Measurements from ENCODE around the gene SCN1B.

Gene SCN1B

DNA sequence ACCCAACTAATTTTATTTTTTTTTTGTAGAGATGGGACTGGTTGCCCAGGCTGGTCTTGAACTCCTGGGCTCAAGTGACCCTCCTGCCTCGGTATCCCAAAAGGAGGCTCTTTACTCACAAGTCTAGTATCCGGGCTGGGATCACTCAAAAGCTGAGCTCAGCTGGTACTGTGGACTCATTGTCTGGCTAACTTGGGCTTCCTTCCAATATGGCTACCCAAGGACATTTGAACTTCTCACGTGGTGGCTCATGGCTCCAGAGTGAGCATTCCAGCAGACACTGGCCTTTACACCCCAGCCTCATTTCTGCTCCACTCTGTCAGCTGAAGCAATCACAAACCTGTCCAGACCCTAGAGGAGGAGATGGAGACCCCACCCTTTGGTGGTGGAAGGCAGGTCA, 40.2 kb downstream of the SCN1B start:
- no peak overlapping the region for H3K4me3 ChIP-seq (replicated peaks; ENCODE audit: low read depth, low read length)
- TF ChIP-seq, protein P1, sequence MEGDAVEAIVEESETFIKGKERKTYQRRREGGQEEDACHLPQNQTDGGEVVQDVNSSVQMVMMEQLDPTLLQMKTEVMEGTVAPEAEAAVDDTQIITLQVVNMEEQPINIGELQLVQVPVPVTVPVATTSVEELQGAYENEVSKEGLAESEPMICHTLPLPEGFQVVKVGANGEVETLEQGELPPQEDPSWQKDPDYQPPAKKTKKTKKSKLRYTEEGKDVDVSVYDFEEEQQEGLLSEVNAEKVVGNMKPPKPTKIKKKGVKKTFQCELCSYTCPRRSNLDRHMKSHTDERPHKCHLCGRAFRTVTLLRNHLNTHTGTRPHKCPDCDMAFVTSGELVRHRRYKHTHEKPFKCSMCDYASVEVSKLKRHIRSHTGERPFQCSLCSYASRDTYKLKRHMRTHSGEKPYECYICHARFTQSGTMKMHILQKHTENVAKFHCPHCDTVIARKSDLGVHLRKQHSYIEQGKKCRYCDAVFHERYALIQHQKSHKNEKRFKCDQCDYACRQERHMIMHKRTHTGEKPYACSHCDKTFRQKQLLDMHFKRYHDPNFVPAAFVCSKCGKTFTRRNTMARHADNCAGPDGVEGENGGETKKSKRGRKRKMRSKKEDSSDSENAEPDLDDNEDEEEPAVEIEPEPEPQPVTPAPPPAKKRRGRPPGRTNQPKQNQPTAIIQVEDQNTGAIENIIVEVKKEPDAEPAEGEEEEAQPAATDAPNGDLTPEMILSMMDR (IDR thresholded peaks at IDR 0.05; ENCODE audit: low read length, missing control alignments): no peak
- no peak for DNase-seq (ENCODE audit: low read depth)

DNA sequence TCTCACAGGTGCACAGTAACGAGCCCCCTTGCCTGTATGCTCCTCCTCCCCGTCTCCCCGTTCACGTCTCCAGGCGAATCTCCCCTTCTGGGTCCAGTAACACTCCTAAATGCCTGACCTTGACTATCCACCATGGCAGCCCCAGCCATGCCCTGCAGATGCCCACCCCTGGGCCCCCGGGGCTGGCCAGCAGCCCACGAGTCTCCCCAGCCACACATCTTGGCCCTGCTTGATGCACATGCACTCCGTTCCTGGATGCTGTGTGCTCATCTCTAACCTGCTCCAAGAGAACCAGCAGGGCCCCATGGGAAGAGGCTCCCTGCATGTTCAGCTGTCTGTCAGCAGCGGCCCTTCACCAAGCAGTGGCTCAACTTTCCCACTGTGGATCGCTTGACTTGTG, 43.2 kb downstream of the SCN1B start:
- no peak overlapping the region for H3K4me3 ChIP-seq (replicated peaks; ENCODE audit: low read depth, low read length)
- no peak for DNase-seq (ENCODE audit: low read depth)
- TF ChIP-seq, protein P1 (IDR thresholded peaks at IDR 0.05; ENCODE audit: low read length, missing control alignments): no peak

DNA sequence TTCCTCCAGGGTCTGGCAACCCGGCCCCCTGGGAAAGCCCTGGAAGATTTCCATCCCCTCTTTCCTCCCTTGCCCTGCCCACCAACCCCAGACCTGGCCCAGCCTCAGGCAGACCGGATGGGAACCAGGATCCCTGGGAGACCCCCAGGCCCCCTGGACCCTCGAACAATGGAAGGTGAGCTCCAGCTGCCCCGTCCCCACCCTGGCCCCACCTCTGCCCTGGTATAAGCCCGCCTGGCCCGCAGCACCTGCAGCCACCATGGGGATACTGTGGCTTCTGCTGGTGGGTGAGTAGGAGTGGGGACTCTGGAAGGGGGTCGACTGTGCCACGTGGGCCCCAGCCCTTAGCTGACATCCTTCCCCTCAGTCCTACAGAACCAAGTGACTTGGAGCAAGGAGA, 43.7 kb downstream of the SCN1B start:
- DNase-seq (ENCODE audit: low read depth): no peak
- TF ChIP-seq, protein P1 (IDR thresholded peaks at IDR 0.05; ENCODE audit: low read length, missing control alignments): no peak
- no peak overlapping the region for H3K4me3 ChIP-seq (replicated peaks; ENCODE audit: low read depth, low read length)

DNA sequence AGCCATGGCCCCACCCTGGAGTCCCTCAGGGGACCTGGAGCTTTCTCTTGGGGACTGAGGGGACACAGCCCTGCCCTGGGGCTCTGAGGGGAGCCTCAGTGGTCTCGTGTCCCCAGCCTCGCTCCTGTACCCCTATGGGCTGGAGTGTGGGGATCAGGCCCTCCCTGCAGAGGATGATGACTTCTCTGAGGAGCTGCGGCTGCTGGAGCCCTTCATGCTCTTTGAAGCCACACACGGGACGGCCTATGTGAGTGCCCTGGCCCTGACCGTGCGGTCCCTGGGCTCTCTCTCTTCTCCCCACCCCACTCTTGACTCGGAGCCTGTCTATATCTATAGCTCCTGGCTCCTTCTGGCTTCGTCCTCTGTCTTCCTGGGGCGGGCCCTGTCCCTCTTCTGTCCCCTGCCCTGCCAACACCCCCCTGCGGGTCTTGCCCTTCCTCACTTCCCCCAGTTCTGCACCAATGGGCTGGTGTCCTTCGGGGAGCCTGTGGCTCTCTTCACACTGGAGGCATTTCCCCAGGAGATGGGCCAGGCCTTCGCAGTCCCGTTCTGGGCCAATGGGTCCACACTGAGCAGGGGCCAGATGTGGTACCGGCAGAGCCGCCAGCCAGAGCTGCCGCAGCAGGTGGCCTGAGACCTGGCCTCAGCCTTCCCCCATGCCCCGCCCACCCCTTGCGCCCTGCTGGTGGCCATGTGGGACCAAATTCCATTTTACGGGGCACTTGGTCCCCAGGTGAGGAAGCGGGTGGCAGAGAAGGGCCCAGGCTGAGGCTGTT, 44.3 kb downstream of the SCN1B start:
- TF ChIP-seq, protein P1 (IDR thresholded peaks at IDR 0.05; ENCODE audit: low read length, missing control alignments): no peak
- DNase-seq (ENCODE audit: low read depth): no peak

DNA sequence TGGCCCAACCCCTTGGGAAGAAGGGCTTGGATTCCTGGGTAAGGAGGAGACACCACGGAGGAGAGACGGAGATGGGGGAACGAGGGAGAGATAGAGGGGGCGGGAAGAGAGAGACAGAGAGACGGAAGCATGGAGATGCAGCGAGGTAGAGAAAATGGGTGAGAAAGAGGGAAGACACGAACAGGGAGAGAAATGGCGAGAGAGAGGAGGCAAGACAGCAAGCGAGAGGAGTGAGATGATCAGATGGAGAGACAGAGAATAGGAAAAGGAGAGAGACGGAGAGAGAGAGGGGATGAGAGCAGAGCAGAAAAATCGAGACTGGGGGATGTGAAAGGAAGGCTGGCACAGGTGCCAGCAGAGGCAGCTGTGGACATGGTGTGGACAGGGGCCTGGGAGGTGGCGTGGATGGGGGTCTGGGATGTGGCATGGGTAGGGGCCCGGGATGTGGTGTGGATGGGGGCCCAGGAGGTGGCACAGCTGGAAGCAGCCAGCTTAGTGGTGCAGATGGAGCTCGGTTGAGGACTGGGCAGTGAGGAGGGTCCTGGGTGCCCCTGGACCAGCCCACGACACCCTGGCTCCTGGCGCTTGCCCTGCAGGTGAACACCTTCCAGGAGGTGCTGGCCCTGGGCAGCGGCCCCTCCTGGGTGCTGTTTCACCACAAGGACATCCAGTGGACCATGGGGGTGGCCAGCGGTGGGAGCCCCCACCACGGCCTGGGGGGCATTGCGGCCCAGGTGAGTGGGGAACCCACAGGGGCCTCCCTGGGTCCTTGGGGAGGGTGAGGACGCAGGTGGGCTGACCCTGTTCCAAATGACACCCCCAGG, 45.1 kb downstream of the SCN1B start:
- H3K4me3 ChIP-seq (replicated peaks; ENCODE audit: low read depth, low read length): no peak overlapping the region
- no peak for DNase-seq (ENCODE audit: low read depth)
- TF ChIP-seq, protein P1 (IDR thresholded peaks at IDR 0.05; ENCODE audit: low read length, missing control alignments): no peak

More for the DNA sequence above, 44.3 kb downstream of the SCN1B start:
- H3K4me3 ChIP-seq (replicated peaks; ENCODE audit: low read depth, low read length): no peak overlapping the region

GRCh38 chr19:35076026-35076370, 45.7 kb downstream of the SCN1B start:
- TF ChIP-seq, protein P1 (IDR thresholded peaks at IDR 0.05; ENCODE audit: low read length, missing control alignments): no peak
- no peak for DNase-seq (ENCODE audit: low read depth)

More at GRCh38 chr19:35076026-35076370, 45.7 kb downstream of the SCN1B start:
- no peak overlapping the region for H3K4me3 ChIP-seq (replicated peaks; ENCODE audit: low read depth, low read length)
